ENCODE results near the gene ART4. TPM values are rescaled to one million over a fixed set of nuclear protein-coding genes. Genes with fewer than 3 reads are reported as not detected.

The ART4 gene
- total RNA-seq, 1 donor from 2014 or later, result not detected

DNA sequence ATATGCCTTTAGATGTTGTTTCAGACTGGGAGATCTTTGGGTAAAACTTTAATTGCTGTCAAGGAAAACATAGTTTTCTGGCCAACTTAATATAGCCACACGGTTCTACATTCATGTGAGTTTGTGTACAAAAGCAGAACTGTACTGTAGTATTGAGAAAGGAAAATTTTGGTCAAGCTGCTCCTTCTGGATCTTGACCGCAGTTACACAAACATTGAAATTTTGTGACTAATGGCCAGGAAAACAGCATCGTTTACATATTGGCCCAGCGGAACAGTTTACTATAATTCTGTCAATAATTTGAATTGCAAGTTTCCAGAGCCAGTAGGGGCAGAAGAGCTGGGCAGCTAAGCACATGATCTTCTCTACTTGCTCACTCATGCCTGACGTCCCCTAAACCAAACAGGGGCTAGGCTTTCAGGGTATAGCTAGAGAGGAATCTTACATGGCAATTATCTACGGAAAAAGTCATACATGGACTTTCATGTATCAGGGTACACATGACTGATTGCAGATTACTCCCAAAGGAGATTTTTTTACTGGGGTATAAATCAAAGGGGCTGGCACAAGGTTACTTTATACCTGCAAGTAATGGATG is 11.4 kb upstream of the ART4 start:
- H3K4me3 Mint-ChIP-seq (ENCODE audit: unreplicated experiment), result no peak overlapping the region
- peaks cover 2% of the 10 kb centered on the region for H3K4me1 Mint-ChIP-seq (ENCODE audit: low read depth, unreplicated experiment)
- no peak for DNase-seq (ENCODE audit: low read depth)
- Histone ChIP-seq H3K9ac (ENCODE audit: low read length) (no peak overlapping the region), H4K20me1 (ENCODE audit: insufficient read depth, low read length) (no peaks in the 10 kb centered on the region), H3K79me2 (ENCODE audit: insufficient read depth, low read length) (no peaks in the 10 kb centered on the region), H3K36me3 (ENCODE audit: insufficient read depth, low read length) (no peaks in the 10 kb centered on the region), H3K9me3 (ENCODE audit: insufficient read depth, low read depth, low read length) (no peaks in the 10 kb centered on the region), H3K27me3 (ENCODE audit: insufficient read depth, low read length) (no peaks in the 10 kb centered on the region), H3K27ac (ENCODE audit: low read depth, low read length) (no peak overlapping the region), H3K4me1 (ENCODE audit: insufficient read depth, low read length) (no peaks in the 10 kb centered on the region), H2AFZ (ENCODE audit: low read depth, low read length) (peak overlapping the region; percentile 40), H3K4me2 (ENCODE audit: low read length) (no peak overlapping the region), H3K4me3 (ENCODE audit: insufficient read depth, low read depth, low read length) (no peak overlapping the region)
- TF ChIP-seq, protein P1, sequence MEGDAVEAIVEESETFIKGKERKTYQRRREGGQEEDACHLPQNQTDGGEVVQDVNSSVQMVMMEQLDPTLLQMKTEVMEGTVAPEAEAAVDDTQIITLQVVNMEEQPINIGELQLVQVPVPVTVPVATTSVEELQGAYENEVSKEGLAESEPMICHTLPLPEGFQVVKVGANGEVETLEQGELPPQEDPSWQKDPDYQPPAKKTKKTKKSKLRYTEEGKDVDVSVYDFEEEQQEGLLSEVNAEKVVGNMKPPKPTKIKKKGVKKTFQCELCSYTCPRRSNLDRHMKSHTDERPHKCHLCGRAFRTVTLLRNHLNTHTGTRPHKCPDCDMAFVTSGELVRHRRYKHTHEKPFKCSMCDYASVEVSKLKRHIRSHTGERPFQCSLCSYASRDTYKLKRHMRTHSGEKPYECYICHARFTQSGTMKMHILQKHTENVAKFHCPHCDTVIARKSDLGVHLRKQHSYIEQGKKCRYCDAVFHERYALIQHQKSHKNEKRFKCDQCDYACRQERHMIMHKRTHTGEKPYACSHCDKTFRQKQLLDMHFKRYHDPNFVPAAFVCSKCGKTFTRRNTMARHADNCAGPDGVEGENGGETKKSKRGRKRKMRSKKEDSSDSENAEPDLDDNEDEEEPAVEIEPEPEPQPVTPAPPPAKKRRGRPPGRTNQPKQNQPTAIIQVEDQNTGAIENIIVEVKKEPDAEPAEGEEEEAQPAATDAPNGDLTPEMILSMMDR (IDR thresholded peaks at IDR 0.05; ENCODE audit: insufficient read depth, low read depth, low read length), result no peak
- no peak for TF ChIP-seq EZH2 (IDR thresholded peaks at IDR 0.05; ENCODE audit: insufficient read depth, low read length)
- FAIRE-seq, result no peak
- H3K36me3 Mint-ChIP-seq (ENCODE audit: low read depth, unreplicated experiment), result no peaks in the 10 kb centered on the region
- H3K27me3 Mint-ChIP-seq (ENCODE audit: low read depth, unreplicated experiment), result no peaks in the 10 kb centered on the region
- H3K27ac Mint-ChIP-seq (ENCODE audit: unreplicated experiment), result no peak overlapping the region
- H3K9me3 Mint-ChIP-seq (ENCODE audit: unreplicated experiment), result peaks cover 10% of the 10 kb centered on the region

DNA sequence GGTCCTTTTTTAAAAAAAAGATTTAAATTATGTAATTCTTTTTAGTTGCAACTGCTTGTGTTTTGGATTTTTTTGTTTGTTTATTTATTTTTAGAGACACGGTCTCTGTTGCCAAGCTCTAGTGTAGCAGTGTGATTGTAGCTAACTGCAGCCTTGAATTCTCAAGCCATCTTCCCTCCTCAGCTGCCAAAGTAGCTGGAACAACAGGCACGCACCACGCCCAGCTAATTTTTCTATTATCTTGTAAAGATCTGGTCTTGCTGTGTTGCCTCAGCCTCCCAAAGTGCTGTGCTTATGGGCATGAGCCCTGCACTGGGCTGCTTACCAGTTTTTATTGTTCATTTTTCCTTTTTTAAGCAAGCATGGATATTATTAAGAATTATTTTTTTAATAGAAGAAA is 10.6 kb upstream of the ART4 start:
- H3K4me2 ChIP-seq (ENCODE audit: low read length), result no peak overlapping the region
- H3K9ac ChIP-seq (ENCODE audit: low read length), result no peak overlapping the region
- no peak overlapping the region for H2AFZ ChIP-seq (ENCODE audit: low read depth, low read length)
- H3K36me3 ChIP-seq (ENCODE audit: insufficient read depth, low read length), result no peaks in the 10 kb centered on the region
- H3K9me3 Mint-ChIP-seq (ENCODE audit: unreplicated experiment), result peaks cover 6% of the 10 kb centered on the region
- H3K9me3 ChIP-seq (ENCODE audit: insufficient read depth, low read depth, low read length), result no peaks in the 10 kb centered on the region
- H3K4me3 Mint-ChIP-seq (ENCODE audit: unreplicated experiment), result no peak overlapping the region
- H3K27ac Mint-ChIP-seq (ENCODE audit: unreplicated experiment), result no peak overlapping the region
- H3K79me2 ChIP-seq (ENCODE audit: insufficient read depth, low read length), result no peaks in the 10 kb centered on the region
- no peak overlapping the region for H3K4me3 ChIP-seq (ENCODE audit: insufficient read depth, low read depth, low read length)
- no peak for DNase-seq (ENCODE audit: low read depth)
- H3K27me3 ChIP-seq (ENCODE audit: insufficient read depth, low read length), result no peaks in the 10 kb centered on the region
- H3K4me1 Mint-ChIP-seq (ENCODE audit: low read depth, unreplicated experiment), result peaks cover 9% of the 10 kb centered on the region
- H3K36me3 Mint-ChIP-seq (ENCODE audit: low read depth, unreplicated experiment), result no peaks in the 10 kb centered on the region
- no peaks in the 10 kb centered on the region for H4K20me1 ChIP-seq (ENCODE audit: insufficient read depth, low read length)
- no peak for FAIRE-seq
- H3K27ac ChIP-seq (ENCODE audit: low read depth, low read length), result no peak overlapping the region
- no peaks in the 10 kb centered on the region for H3K4me1 ChIP-seq (ENCODE audit: insufficient read depth, low read length)
- no peaks in the 10 kb centered on the region for H3K27me3 Mint-ChIP-seq (ENCODE audit: low read depth, unreplicated experiment)
- TF ChIP-seq, protein P1 (IDR thresholded peaks at IDR 0.05; ENCODE audit: insufficient read depth, low read depth, low read length), result no peak
- no peak for TF ChIP-seq EZH2 (IDR thresholded peaks at IDR 0.05; ENCODE audit: insufficient read depth, low read length)

DNA sequence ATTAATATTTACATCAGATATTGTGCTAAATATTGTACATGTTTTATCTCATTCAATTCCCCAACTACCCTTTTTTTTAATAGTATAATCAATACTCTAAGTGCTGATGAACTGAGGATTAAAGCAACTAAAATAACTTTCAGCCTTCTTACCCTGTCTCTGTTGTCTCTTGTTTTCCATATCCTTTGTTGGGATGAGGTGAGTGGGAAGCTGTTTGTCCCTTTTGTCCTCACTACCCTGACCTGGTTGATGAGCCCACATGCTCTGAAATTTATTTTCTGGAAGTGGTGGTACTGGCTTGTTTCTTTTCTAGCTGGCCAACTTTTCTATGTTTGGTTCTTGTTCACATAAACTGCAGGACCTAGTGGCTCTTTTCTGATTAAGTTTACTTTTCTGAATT is 9.6 kb upstream of the ART4 start:
- Mint-ChIP-seq H3K36me3 (ENCODE audit: low read depth, unreplicated experiment) (no peaks in the 10 kb centered on the region), H3K4me3 (ENCODE audit: unreplicated experiment) (no peak overlapping the region), H3K27me3 (ENCODE audit: low read depth, unreplicated experiment) (no peaks in the 10 kb centered on the region), H3K27ac (ENCODE audit: unreplicated experiment) (no peak overlapping the region), H3K4me1 (ENCODE audit: low read depth, unreplicated experiment) (peaks cover 13% of the 10 kb centered on the region), H3K9me3 (ENCODE audit: unreplicated experiment) (peaks cover 6% of the 10 kb centered on the region)
- DNase-seq (ENCODE audit: low read depth), result no peak
- Histone ChIP-seq H3K4me1 (ENCODE audit: insufficient read depth, low read length) (no peaks in the 10 kb centered on the region), H3K4me3 (ENCODE audit: insufficient read depth, low read depth, low read length) (no peak overlapping the region), H3K79me2 (ENCODE audit: insufficient read depth, low read length) (no peaks in the 10 kb centered on the region), H4K20me1 (ENCODE audit: insufficient read depth, low read length) (no peaks in the 10 kb centered on the region), H3K4me2 (ENCODE audit: low read length) (no peak overlapping the region), H3K9ac (ENCODE audit: low read length) (no peak overlapping the region), H3K27ac (ENCODE audit: low read depth, low read length) (no peak overlapping the region), H3K27me3 (ENCODE audit: insufficient read depth, low read length) (no peaks in the 10 kb centered on the region), H3K36me3 (ENCODE audit: insufficient read depth, low read length) (no peaks in the 10 kb centered on the region), H3K9me3 (ENCODE audit: insufficient read depth, low read depth, low read length) (no peaks in the 10 kb centered on the region), H2AFZ (ENCODE audit: low read depth, low read length) (no peak overlapping the region)
- FAIRE-seq, result no peak
- TF ChIP-seq, protein P1 (IDR thresholded peaks at IDR 0.05; ENCODE audit: insufficient read depth, low read depth, low read length), result no peak
- no peak for TF ChIP-seq EZH2 (IDR thresholded peaks at IDR 0.05; ENCODE audit: insufficient read depth, low read length)

Data from astrocyte (in vitro differentiated cells and primary cell).